Suprapubic skin (tissue), 3 donors: ENCODE data around the gene PTTG1IP.
"Not testable (repeated sequence)": the region's sequence is repeated elsewhere in the genome, so short reads cannot be mapped to it uniquely, and the experiment has no call there.

ENCODE experiments used
- CTCF ChIP-seq, 2 donors: fragments of 200-600 bp in 1 of 2; fragments of 450-650 bp in 1 of 2; sonication (generic) in 1 of 2; IDR thresholded peaks; one replicate each; pipeline ENCODE4 v1.5.1; 2016 to 2019; ENCODE audit warnings: antibody characterized with exemption in 2 of 2, mild to moderate bottlenecking in 1 of 2, moderate library complexity in 1 of 2
- EP300 ChIP-seq: sonication (generic); formaldehyde crosslinking; IDR thresholded peaks from one replicate; pipeline ENCODE4 v1.6.1; 2017; ENCODE audit warnings: antibody characterized with exemption
- POLR2A ChIP-seq, 2 donors: fragments of 450-650 bp; IDR thresholded peaks; one replicate each; pipeline ENCODE4 v1.6.1; 2017; ENCODE audit warnings: antibody characterized with exemption in 2 of 2, mild to moderate bottlenecking in 2 of 2, moderate library complexity in 2 of 2

- not testable (repeated sequence) for TF ChIP-seq CTCF (IDR thresholded peaks at IDR 0.05); EP300; POLR2A (IDR thresholded peaks at IDR 0.05)
Measured at GRCh38 chr21:44832516-44833255, 40.8 kb downstream of the PTTG1IP start.
